ENCODE data around the gene FHIT. TPM values are rescaled to one million over a fixed set of nuclear protein-coding genes. Genes with fewer than 3 reads are reported as not detected.

FHIT gene
- polyA plus RNA-seq, 1 of the 3 experiments (the other 2 are of a cell fraction) = 0.41 TPM

- ChIA-PET POLR2A (no interaction called here), CTCF (no interaction called here)
- WGBS (ENCODE audit: low lambda C conversion rate) = 3% methylated on average over 5 of the region's 5 CpGs
- H3K27me3 ChIP-seq (ENCODE audit: insufficient read depth) = no peaks in the 10 kb centered on the region
- peak; percentile 3 for DNase-seq
- peak overlapping the region in 1 of 2 experiments; percentile 79; a peak in 2 of 4 replicates for H3K27ac ChIP-seq (ENCODE audit: low read depth in 2 of 2, low read length in 1 of 2)
- H3K4me1 ChIP-seq (ENCODE audit: control insufficient read depth in 1 of 2, insufficient read depth in 2 of 2, low read depth in 1 of 2, low read length in 1 of 2) = no peaks in the 10 kb centered on the region; a peak in 1 of 4 replicates
- no peaks in the 10 kb centered on the region for H3K9me3 ChIP-seq
- H3K9ac ChIP-seq = no peak overlapping the region; the same call in 1 of the 2 replicates
- H3F3A ChIP-seq (replicated peaks; ENCODE audit: insufficient read depth) = peaks cover 16% of the 10 kb centered on the region
- H3K4me2 ChIP-seq = peak overlapping the region; percentile 9; the same call in 1 of the 2 replicates
- H3K9me2 ChIP-seq = no peaks in the 10 kb centered on the region
- H4K20me1 ChIP-seq (ENCODE audit: insufficient read depth) = no peaks in the 10 kb centered on the region
- no peaks in the 10 kb centered on the region for H3K79me2 ChIP-seq (ENCODE audit: insufficient read depth)
- no peak overlapping the region for H2AFZ ChIP-seq (ENCODE audit: low read depth)
- H3K4me3 ChIP-seq (ENCODE audit: low read depth in 2 of 2, low read length in 1 of 2) = no peak overlapping the region
- H3K36me3 ChIP-seq (replicated peaks in 1 of 2; ENCODE audit: control insufficient read depth in 1 of 2, insufficient read depth in 2 of 2, low read length in 1 of 2) = no peaks in the 10 kb centered on the region
- TF ChIP-seq NFIC (IDR thresholded peaks at IDR 0.05; ENCODE audit: borderline replicate concordance) = peak; percentile 67
- 0 out of 2 replicates have a peak, but pooled peaks have one; percentile 3 for TF ChIP-seq RAD21 (IDR thresholded peaks at IDR 0.05; ENCODE audit: low read length)
- no peak for TF ChIP-seq CTCF (IDR thresholded peaks at IDR 0.05)
- TF ChIP-seq YY1 (IDR thresholded peaks at IDR 0.05; ENCODE audit: low read depth) = no peak
- TF ChIP-seq EP300 (IDR thresholded peaks at IDR 0.05; ENCODE audit: borderline replicate concordance in 1 of 2, low read depth in 1 of 2, low read length in 1 of 2) = peak in 1 of 2 experiments; percentile 69; a peak in 2 of 4 replicates
- TF ChIP-seq PBX3 (IDR thresholded peaks at IDR 0.05) = peak; percentile 84
- peak; percentile 97 for TF ChIP-seq FOSL2 (IDR thresholded peaks at IDR 0.05; ENCODE audit: borderline replicate concordance, low read depth)
- 0 out of 2 replicates have a peak, but pooled peaks have one; percentile 26 for TF ChIP-seq TEAD4 (IDR thresholded peaks at IDR 0.05; ENCODE audit: borderline replicate concordance, insufficient read depth)
- peak; percentile 84 for TF ChIP-seq TCF12 (IDR thresholded peaks at IDR 0.05)
- TF ChIP-seq NRF1 (IDR thresholded peaks at IDR 0.05; ENCODE audit: low read depth, low read length) = no peak
- no peak for TF ChIP-seq USF2 (IDR thresholded peaks at IDR 0.05; ENCODE audit: borderline replicate concordance, low read depth, low read length)
- 0 out of 2 replicates have a peak, but pooled peaks have one; percentile 21 for TF ChIP-seq MAX (IDR thresholded peaks at IDR 0.05; ENCODE audit: low read depth)
- TF ChIP-seq JUND (IDR thresholded peaks at IDR 0.05) = peak; percentile 96
- TF ChIP-seq REST (IDR thresholded peaks at IDR 0.05; ENCODE audit: low read depth, low read length) = no peak
- TF ChIP-seq FOXM1 (IDR thresholded peaks at IDR 0.05; ENCODE audit: low read depth) = no peak
- TF ChIP-seq GABPA (IDR thresholded peaks at IDR 0.05; ENCODE audit: low read depth) = no peak
- TF ChIP-seq SMC3 (IDR thresholded peaks at IDR 0.05; ENCODE audit: low read depth, low read length) = no peak
Observed at GRCh38 chr3:60579734-60580133, 671.5 kb downstream of the FHIT start.
